GM12872 (cell line): ENCODE measurements around the gene KYAT1.

Experiments used
- CTCF ChIP-seq: IDR thresholded peaks from 3 replicates; pipeline ENCODE4 v1.5.1; 2011; ENCODE audit warnings: low read depth, mild to moderate bottlenecking, low read length, moderate library complexity; ENCODE audit not compliant: insufficient read depth

The KYAT1 gene

GRCh38 chr9:128881884-128882676, at the start of gene KYAT1, which contains the start of gene LRRC8A:
TSS of gene KYAT1 (minus strand) at chr9:128881950. CDS start at chr9:128845405, 36,545 bp downstream.
TSS of gene LRRC8A (plus strand) at chr9:128882133. CDS start at chr9:128907165, 25,032 bp downstream.
- no peak for TF ChIP-seq CTCF

- no peak for TF ChIP-seq CTCF
Measured at GRCh38 chr9:128929560-128929959, 47.8 kb upstream of the KYAT1 start.

GRCh38 chr9:128928624-128929023, 46.9 kb upstream of the KYAT1 start:
- TF ChIP-seq CTCF: no peak

- TF ChIP-seq CTCF: peak; percentile 87
Measured at GRCh38 chr9:128927731-128928411, 46.1 kb upstream of the KYAT1 start.

GRCh38 chr9:128923493-128923883, 41.7 kb upstream of the KYAT1 start:
- TF ChIP-seq CTCF: no peak

- TF ChIP-seq CTCF: no peak
Measured at GRCh38 chr9:128921881-128922763, 40.4 kb upstream of the KYAT1 start.

- TF ChIP-seq CTCF: no peak
Measured at GRCh38 chr9:128920381-128921058, 38.8 kb upstream of the KYAT1 start, which contains the start of gene PHYHD1. TSS of gene PHYHD1 (plus strand) at chr9:128920982. CDS start at chr9:128922324, 1,342 bp downstream.
